Natural killer cell (primary cell): ENCODE data around the gene POLR2J3. TPM values are rescaled to one million over a fixed set of nuclear protein-coding genes. Genes with fewer than 3 reads are reported as not detected.
A peak's percentile ranks its signal among the peaks of the same experiment; 100 is the strongest.
"Not testable (repeated sequence)": the region's sequence is repeated elsewhere in the genome, so short reads cannot be mapped to it uniquely, and the experiment has no call there.

Source experiments
- ATAC-seq, 3 donors: fragments of 150-1000 bp in 2 of 3; fragments of 200-7000 bp in 1 of 3; cut with Tn5 transposase; 1 replicate in 1 of 3; 2 replicates in 2 of 3; pipeline ENCODE4 v1.10.0; 2021; ENCODE audit warnings: mild to moderate bottlenecking in 2 of 3, moderate library complexity in 2 of 3
- DNase-seq, 2 donors: peaks; one replicate each; pipeline versions ENCODE4 v3.0.0 to v3.0.0-alpha.2; 2013 to 2021; ENCODE audit warnings: mixed read lengths in 1 of 2
- H3K27ac ChIP-seq: one replicate; pipeline ENCODE4 v1.5.1; 2013; ENCODE audit warnings: mild to moderate bottlenecking, low read length
- H3K27me3 ChIP-seq: one replicate; pipeline ENCODE4 v1.6.1; 2013; ENCODE audit warnings: low read length; ENCODE audit not compliant: control insufficient read depth, insufficient read depth
- H3K36me3 ChIP-seq: one replicate; pipeline ENCODE4 v1.6.1; 2013; ENCODE audit warnings: low read length; ENCODE audit not compliant: control insufficient read depth, insufficient read depth
- H3K4me1 ChIP-seq: one replicate; pipeline ENCODE4 v1.6.1; 2013; ENCODE audit warnings: low read length; ENCODE audit not compliant: control insufficient read depth, insufficient read depth
- H3K4me3 ChIP-seq: one replicate; pipeline ENCODE4 v1.5.1; 2013; ENCODE audit warnings: low read length
- H3K9me3 ChIP-seq: one replicate; pipeline ENCODE4 v1.6.1; 2013; ENCODE audit warnings: low read length; ENCODE audit not compliant: control insufficient read depth, insufficient read depth
- H3K27ac Mint-ChIP-seq, 2 donors: one replicate each; pipeline ENCODE4 v1.8.0; 2022; ENCODE audit warnings: mild to moderate bottlenecking in 2 of 2, mixed read lengths in 2 of 2, moderate library complexity in 1 of 2
- H3K27me3 Mint-ChIP-seq, 2 donors: one replicate each; pipeline ENCODE4 v1.8.0; 2022; ENCODE audit warnings: low read depth in 2 of 2, mixed read lengths in 2 of 2
- H3K36me3 Mint-ChIP-seq: one replicate; pipeline ENCODE4 v1.8.0; 2022; ENCODE audit warnings: mixed read lengths
- H3K4me1 Mint-ChIP-seq, 2 donors: one replicate each; pipeline ENCODE4 v1.8.0; 2022; ENCODE audit warnings: mixed read lengths in 2 of 2
- H3K4me3 Mint-ChIP-seq: one replicate; pipeline ENCODE4 v1.8.0; 2022; ENCODE audit warnings: mild to moderate bottlenecking, moderate library complexity, mixed read lengths
- H3K9me3 Mint-ChIP-seq, 2 donors: one replicate each; pipeline ENCODE4 v1.8.0; 2022; ENCODE audit warnings: mixed read lengths in 2 of 2
- WGBS: methylation state at CpG from one replicate; pipeline ENCODE4 v1.1.7; 2013; ENCODE audit warnings: missing lambda C conversion rate; ENCODE audit not compliant: insufficient coverage; 5-methylcytosine and 5-hydroxymethylcytosine counted together
- intact Hi-C: fragments of 100-400 bp; cut with micrococcal nuclease; formaldehyde crosslinking; loops from one replicate; pipeline ENCODE4 v1.14.2; 2022
- total RNA-seq, 4 donors: library from RNA; stranded (reverse); fragments of 120-200 nt in 1 of 4; gene quantifications; one replicate each; pipeline versions ENCODE4 v1.2.3 to v1.2.4, GENCODE V29; 2013 to 2022

POLR2J3 gene
- total RNA-seq, 3 donors from 2014 or later (not counting 1 experiment from before 2014, with no cell fraction given) = 120 to 150 (median 131) TPM

DNA sequence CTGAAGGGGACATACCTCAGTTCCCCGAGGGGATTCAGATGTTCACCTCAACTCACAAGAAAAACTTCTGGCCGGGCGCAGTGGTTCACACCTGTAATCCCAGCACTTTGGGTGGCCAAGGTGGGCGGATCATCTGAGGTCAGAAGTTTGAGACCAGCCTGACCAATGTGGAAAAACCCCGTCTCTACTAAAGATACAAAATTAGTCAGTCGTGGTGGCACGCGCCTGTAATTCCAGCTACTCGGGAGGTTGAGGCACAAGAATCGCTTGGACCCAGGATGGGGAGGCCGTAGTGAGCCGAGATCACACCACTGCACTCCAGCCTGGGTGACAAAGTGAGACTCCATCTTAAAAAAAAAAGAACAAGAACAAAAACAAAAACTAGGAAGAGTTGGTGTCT, 27.1 kb downstream of the POLR2J3 start:
- H3K27ac Mint-ChIP-seq, ATAC-seq, H3K4me1 Mint-ChIP-seq, H3K27me3 Mint-ChIP-seq, H3K4me3 ChIP-seq, H3K4me3 Mint-ChIP-seq, H3K27me3 ChIP-seq, H3K36me3 Mint-ChIP-seq, H3K36me3 ChIP-seq, H3K27ac ChIP-seq, H3K9me3 Mint-ChIP-seq, intact Hi-C loops, H3K4me1 ChIP-seq, DNase-seq, H3K9me3 ChIP-seq: not testable (repeated sequence)
- WGBS = 100% methylated on average over 4 of the region's 12 CpGs

DNA sequence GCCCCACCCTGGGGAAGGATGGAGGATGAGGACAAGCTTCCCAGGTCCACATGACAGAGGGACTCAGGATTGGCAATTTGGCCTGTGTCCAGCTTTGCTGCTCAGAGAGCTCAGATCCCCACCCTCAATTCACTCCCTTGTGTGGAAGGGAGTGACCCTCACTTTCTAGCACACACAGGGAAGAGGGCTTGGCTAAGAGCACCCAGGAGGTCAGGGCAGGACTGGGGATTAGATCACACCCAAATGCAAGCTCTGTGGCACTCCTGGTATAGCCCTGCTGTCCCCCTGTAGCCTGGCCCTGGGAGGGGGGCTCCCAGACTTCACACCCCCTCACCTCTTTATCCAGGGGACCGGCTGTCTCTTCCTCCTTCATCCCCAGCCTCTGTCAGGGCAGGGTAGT, 28.0 kb downstream of the POLR2J3 start:
- H3K4me3 ChIP-seq, H3K36me3 Mint-ChIP-seq, H3K9me3 Mint-ChIP-seq, DNase-seq, intact Hi-C loops, H3K27me3 ChIP-seq, H3K4me1 Mint-ChIP-seq, H3K27ac Mint-ChIP-seq, H3K4me3 Mint-ChIP-seq, H3K36me3 ChIP-seq, H3K9me3 ChIP-seq, ATAC-seq, H3K27ac ChIP-seq, H3K4me1 ChIP-seq, H3K27me3 Mint-ChIP-seq: not testable (repeated sequence)
- no CpG with 5 or more reads among the region's 1 CpG for WGBS

DNA sequence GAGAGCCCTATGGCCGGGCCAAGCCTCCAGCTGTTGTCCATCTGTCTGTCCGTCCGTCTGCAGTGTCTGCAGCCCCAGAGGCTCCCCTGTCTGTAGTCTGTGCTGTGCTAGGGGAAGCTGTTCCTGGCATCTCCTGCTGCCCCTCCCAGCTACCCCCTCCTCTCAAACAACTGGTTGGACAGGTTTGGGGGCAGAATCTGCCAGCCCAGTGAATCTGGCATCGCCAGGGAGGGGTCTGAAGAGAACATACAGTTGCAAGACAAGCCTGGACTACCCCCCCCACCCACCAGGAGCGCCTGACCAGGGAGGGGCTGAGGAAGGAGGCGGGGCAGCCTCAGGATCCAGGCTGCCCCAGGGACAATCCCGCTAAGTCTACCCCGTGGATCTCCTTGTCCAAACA, 28.8 kb downstream of the POLR2J3 start, which contains the start of gene UPK3BL2:
UPK3BL2 (minus strand) TSS at position 101 of the 400 bp plus-strand sequence; CDS start at position 41, 60 bp downstream.
- WGBS = no CpG with 5 or more reads among the region's 8 CpGs
- H3K27me3 Mint-ChIP-seq, intact Hi-C loops, DNase-seq, H3K9me3 ChIP-seq, H3K4me3 Mint-ChIP-seq, H3K27me3 ChIP-seq, H3K4me1 Mint-ChIP-seq, H3K36me3 ChIP-seq, H3K4me1 ChIP-seq, H3K27ac ChIP-seq, H3K9me3 Mint-ChIP-seq, H3K27ac Mint-ChIP-seq, ATAC-seq, H3K36me3 Mint-ChIP-seq, H3K4me3 ChIP-seq: not testable (repeated sequence)

DNA sequence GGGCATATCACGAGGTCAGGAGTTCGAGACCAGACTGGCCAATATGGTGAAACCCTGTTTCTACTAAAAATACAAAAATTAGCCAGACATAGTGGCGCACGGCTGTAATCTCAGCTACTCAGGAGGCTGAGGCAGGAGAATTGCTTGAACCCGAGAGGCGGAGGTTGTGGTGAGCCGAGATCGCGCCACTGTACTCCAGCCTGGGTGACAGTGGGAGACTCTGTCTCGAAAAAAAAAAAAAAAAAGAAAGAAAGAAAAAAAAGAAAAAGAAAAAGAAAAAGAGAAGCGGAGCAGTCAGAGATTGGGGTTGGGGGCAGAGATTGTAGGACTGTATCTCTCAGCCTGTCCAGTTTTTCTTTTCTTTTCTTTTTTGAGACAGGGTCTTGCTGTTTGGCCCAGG, 29.6 kb downstream of the POLR2J3 start:
- H3K4me1 Mint-ChIP-seq, H3K27ac Mint-ChIP-seq, H3K36me3 Mint-ChIP-seq, H3K27me3 ChIP-seq, H3K9me3 Mint-ChIP-seq, DNase-seq, H3K27ac ChIP-seq, H3K4me3 ChIP-seq, H3K4me3 Mint-ChIP-seq, H3K36me3 ChIP-seq, H3K4me1 ChIP-seq, ATAC-seq, intact Hi-C loops, H3K9me3 ChIP-seq, H3K27me3 Mint-ChIP-seq: not testable (repeated sequence)
- WGBS = no CpG with 5 or more reads among the region's 11 CpGs

DNA sequence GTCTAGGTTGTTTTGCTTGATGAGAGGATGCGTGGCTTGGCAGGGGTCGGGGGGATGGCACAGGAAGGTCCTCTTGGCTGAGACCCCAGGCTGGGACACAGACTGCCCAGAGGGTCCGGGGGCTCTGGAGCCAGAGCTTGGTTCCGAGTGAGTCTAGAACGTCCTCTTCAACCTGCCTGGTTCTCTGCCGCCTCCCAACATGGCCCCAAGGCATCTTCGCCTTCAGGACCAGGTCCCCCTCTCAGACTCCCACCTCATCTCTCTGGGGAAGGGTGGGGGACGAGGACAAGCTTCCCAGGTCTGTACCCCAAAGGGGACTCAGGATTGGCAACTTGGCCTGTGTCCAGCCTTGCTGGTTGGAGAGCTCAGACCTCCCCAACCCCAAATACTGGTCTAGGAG, 30.3 kb downstream of the POLR2J3 start:
- no CpG with 5 or more reads among the region's 8 CpGs for WGBS
- H3K4me3 ChIP-seq, ATAC-seq, H3K27me3 ChIP-seq, H3K9me3 Mint-ChIP-seq, H3K27ac ChIP-seq, intact Hi-C loops, H3K9me3 ChIP-seq, H3K4me3 Mint-ChIP-seq, H3K27me3 Mint-ChIP-seq, H3K27ac Mint-ChIP-seq, DNase-seq, H3K36me3 ChIP-seq, H3K4me1 Mint-ChIP-seq, H3K36me3 Mint-ChIP-seq, H3K4me1 ChIP-seq: not testable (repeated sequence)

DNA sequence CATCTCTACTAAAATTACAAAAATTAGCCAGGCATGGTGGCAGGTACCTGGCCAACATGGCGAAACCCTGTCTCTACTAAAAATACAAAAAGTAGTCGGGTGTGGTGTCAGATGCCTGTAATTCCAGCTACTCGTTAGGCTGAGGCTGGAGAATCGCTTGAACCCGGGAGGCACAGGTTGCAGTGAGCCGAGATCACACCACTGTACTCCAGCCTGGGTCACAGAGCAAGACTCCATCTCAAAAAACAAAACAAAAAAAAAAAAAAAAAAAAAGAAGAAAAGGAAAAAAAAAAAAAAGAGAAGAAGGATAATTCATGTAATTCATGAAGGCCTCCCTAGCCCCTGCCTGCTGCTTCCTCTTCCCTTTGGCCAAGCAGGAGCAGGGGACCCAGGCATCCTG, 31.8 kb downstream of the POLR2J3 start:
- H3K27ac ChIP-seq, H3K27ac Mint-ChIP-seq, H3K9me3 ChIP-seq, H3K27me3 Mint-ChIP-seq, DNase-seq, H3K36me3 Mint-ChIP-seq, ATAC-seq, H3K4me3 Mint-ChIP-seq, intact Hi-C loops, H3K4me1 ChIP-seq, H3K4me1 Mint-ChIP-seq, H3K27me3 ChIP-seq, H3K9me3 Mint-ChIP-seq, H3K4me3 ChIP-seq, H3K36me3 ChIP-seq: not testable (repeated sequence)
- no CpG with 5 or more reads among the region's 6 CpGs for WGBS

DNA sequence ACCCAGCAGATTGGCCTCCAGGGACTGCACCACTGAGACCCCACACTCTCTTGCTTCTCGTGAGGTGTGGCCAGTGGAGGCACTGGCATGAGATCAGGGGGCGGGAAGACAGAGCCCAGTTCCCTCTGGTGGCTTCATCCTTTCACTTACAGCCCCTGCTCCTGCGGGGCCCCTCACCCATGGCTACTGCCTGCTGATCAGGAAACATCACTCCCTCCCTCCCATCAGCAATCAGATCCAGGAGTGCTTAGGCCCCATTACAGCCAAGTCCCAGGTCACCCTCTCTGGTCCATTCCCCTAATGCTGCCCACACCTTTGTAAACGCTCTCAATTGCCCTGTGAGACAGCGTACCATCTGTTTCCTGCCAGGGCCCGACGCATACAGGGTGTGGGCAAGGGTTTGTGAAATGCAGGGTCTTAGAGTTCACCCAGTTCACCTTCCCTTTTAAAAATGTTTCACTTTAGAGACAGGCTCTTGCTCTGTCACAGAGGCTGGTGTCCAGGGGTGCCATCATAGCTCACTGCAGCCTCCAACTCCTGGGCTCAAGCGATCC, 37.2 kb downstream of the POLR2J3 start:
- DNase-seq, H3K36me3 Mint-ChIP-seq, H3K27me3 Mint-ChIP-seq, H3K27me3 ChIP-seq, H3K9me3 ChIP-seq, H3K27ac ChIP-seq, H3K9me3 Mint-ChIP-seq, H3K4me3 ChIP-seq, H3K4me1 ChIP-seq, ATAC-seq, H3K4me1 Mint-ChIP-seq, H3K36me3 ChIP-seq, H3K4me3 Mint-ChIP-seq, intact Hi-C loops: not testable (repeated sequence)
- H3K27ac Mint-ChIP-seq = peak overlapping the region in 1 of 2 donors; percentile 44
- WGBS = 33% methylated on average over 1 of the region's 8 CpGs

DNA sequence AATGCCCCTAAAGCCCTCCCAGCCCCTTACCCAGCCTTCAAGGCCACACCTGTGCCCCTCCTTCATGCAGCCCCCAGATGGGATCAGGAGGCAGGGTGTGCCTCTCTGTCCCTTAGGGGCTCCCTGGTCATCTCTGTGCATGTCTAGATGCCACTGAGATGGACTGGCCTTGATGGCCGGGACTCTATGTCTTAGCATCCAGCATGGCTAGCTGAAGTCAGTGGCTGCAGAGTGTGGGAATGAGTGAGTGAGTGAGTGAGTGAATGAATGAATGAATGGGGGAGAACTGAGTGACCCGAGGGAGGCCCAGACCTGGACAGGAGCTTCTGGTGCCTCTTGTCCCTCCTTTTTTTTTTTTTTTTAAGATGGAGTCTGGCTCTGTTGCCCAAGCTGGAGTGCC, 40.3 kb downstream of the POLR2J3 start:
- H3K4me1 ChIP-seq, intact Hi-C loops, H3K27me3 Mint-ChIP-seq, H3K4me3 ChIP-seq, H3K36me3 ChIP-seq, H3K9me3 ChIP-seq, H3K4me1 Mint-ChIP-seq, H3K36me3 Mint-ChIP-seq, DNase-seq, H3K27me3 ChIP-seq, H3K27ac Mint-ChIP-seq, H3K9me3 Mint-ChIP-seq, H3K27ac ChIP-seq, H3K4me3 Mint-ChIP-seq: not testable (repeated sequence)
- peak in 1 of 3 donors; percentile 18 for ATAC-seq
- WGBS = 100% methylated on average over 1 of the region's 2 CpGs
